Esophagus mucosa (tissue), 1 donor: ENCODE measurements around the gene HTT. TPM values are rescaled to one million over a fixed set of nuclear protein-coding genes. Genes with fewer than 3 reads are reported as not detected.

Source experiments
- ATAC-seq: fragments of 200-7000 bp; cut with Tn5 transposase; one replicate; pipeline ENCODE4 v1.9.1; 2020
- total RNA-seq: library from RNA; stranded (reverse); gene quantifications from one replicate; pipeline ENCODE4 v1.2.4, GENCODE V29; 2023
- donor health status: DM: yes; HTN: yes; CAD: no.

HTT gene
- total RNA-seq, 1 donor from 2014 or later = 39.6 TPM

- no peak for ATAC-seq
Observed at GRCh38 chr4:3252831-3253641, 178.6 kb downstream of the HTT start.

GRCh38 chr4:3253808-3254207, 179.3 kb downstream of the HTT start:
- no peak for ATAC-seq

- no peak for ATAC-seq
Observed at GRCh38 chr4:3254302-3255131, 180.0 kb downstream of the HTT start.

- no peak for ATAC-seq
Observed at GRCh38 chr4:3255611-3256186, 181.2 kb downstream of the HTT start.

DNA sequence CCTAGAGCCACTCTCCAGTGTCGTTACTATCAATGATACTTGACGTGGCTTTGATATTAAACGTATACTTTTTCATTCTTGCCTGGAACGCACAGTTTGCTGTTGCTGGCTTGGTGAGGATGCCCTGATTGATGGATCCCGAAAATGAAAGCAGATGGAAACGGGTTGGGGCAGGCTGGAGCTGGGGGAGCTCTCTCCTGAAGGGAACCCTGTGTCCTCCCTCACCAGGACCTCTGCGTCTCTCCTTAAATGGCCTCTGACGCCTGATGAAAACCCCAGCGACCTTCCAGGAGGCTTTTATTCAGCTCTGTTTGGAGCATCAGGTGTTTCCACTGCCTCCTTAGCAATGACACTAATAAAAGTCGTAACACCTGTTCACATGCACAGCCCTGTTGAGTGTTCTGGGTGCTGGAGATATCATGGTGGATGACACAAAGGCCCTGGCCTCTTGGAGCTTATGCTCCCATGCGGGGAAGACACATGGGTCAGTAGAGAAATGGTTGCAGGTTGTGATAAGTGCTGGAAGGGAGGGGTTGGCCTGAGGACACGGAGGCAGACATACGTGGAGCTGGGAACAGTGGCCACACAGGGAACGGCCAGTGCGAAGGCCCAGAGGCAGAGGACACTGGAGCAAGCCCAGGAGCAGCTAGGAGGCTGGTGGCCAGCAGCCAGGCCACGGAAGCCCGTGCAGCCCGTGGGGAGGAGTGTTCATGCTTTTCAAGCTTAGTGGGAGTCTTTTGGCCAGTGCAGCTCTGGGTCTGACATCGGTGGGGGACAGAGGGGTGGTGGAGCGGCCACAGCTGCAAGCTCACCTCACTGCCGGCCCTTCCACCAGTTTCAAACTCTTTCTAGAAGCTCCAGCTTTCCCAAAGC, 182.0 kb downstream of the HTT start:
- no peak for ATAC-seq

GRCh38 chr4:3257103-3257555, 182.6 kb downstream of the HTT start:
- ATAC-seq = peak; percentile 76

DNA sequence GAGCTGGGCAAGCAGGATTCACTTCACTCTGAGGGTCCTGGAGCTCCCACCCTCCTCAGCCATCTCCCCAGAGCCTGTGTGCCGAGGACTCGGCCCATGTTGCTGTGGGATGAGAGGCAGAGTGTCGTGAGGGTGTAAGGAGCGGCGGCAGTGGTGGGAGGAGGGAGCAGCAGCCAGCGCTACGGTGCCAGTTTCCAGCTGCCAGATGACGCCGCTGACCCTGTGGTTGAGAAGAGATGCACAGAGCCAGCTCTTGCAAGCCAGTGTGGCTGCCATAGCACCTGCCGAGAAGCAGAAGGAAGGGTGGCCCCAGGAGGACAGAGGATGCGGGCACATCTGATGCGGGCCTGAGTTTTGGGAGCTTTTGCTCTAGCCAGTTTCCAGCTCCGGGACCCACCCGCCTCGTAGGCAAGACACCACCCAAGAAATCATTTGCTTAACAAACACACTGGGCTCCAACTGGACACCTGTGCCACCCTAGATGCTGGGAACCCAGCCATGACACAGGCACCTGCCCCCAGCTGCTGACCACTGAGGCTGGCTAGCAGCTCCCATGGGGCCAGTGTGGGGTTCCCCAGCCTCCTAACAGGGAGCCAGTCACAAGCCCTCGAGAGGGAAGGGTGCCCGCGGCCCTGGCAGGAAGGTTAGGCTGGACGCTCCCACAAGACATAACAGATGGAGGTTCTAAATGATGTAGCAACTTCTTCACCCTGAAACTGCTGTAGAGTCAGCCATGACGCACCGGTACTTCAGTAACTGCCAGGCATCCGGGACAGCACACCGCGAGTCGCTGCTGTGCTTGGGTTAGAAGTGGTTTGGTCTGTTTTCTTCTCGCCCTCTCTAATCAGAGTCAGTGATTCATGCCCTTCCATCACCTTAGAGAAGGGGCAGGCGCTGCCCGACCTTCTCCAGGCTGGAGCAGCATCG, 183.3 kb downstream of the HTT start:
- ATAC-seq = peak; percentile 73

GRCh38 chr4:3261411-3262207, 187.1 kb downstream of the HTT start:
- ATAC-seq = no peak

DNA sequence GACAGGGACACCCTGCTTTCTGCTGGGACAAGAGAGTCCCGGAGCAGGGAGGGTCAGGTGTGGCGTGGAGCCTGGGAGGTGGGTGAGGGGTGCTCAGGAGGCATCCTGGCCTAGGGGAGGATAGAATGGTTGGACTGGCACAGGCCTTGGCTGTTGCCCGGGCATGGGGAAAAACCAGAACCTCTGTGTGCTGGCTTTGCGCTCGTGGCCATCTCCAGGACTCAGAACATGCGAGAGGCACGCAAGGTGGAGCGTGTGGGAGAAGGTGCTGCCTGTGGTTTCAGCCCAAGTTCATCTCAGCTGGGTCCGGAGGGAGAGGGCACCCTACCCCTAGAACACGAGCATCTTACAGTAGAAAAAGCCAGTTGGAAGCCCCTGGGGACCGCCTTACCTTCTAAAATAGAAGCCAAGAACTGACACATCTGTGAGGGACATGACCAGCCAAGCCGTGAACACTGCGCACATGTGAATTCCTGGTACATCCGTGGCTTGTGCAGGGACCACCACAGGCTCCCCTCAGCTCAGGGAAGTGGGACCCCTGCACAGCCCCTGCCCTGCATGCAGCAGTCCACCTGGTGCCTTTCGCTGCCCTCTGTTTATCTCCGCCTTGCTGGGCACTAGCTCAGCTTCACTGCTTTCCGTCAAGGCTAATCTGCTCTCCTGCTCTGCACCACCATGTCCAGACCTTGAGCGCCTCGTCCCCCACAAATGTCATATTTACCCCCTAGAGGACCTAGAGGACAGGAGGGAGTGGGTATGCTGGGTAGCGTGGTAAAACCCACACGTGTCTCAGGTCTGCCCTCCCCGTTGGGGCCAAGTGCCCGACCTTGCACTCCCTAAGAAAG, 187.9 kb downstream of the HTT start:
- no peak for ATAC-seq

- no peak for ATAC-seq
Observed at GRCh38 chr4:3263053-3263875, 188.8 kb downstream of the HTT start.

- ATAC-seq = no peak
Observed at GRCh38 chr4:3263876-3264193, 189.4 kb downstream of the HTT start.

- no peak for ATAC-seq
Observed at GRCh38 chr4:3266076-3266475, 191.6 kb downstream of the HTT start.

GRCh38 chr4:3267576-3268394, 193.3 kb downstream of the HTT start:
- no peak for ATAC-seq

DNA sequence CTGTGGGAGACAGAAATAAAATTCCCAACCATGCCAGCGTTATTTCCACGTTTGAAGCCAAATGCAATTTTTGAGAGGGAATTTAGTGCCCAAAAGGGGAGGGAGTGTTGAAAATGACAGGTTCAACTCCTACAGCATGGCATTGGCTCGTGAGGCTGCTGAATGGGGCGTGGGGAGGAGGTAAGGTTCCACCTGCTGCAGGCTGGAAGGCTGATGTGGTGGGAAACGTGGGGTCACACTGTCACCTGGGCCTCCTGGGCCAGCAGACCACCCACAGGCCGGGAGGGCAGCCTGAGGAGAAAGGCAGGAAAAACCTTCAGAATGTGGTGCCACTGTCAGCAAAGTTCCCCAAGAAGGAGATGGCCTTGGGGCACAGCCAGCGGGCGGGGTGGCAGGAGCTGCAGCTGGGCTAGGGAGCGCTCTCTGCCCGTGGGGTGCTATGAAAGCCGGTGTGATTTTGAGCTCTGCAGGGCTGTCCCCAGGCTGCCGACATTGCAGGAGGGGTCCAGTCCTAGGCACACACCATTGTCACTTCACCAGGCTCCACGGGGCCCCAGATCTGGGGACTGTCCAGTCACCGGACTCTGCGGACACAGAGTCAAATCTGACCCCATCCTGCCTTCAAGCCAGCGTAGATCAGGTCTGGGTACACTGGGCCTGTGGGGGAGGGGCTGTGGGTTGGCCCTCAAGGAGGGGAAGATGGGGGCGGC, 194.1 kb downstream of the HTT start:
- ATAC-seq = peak; percentile 11

DNA sequence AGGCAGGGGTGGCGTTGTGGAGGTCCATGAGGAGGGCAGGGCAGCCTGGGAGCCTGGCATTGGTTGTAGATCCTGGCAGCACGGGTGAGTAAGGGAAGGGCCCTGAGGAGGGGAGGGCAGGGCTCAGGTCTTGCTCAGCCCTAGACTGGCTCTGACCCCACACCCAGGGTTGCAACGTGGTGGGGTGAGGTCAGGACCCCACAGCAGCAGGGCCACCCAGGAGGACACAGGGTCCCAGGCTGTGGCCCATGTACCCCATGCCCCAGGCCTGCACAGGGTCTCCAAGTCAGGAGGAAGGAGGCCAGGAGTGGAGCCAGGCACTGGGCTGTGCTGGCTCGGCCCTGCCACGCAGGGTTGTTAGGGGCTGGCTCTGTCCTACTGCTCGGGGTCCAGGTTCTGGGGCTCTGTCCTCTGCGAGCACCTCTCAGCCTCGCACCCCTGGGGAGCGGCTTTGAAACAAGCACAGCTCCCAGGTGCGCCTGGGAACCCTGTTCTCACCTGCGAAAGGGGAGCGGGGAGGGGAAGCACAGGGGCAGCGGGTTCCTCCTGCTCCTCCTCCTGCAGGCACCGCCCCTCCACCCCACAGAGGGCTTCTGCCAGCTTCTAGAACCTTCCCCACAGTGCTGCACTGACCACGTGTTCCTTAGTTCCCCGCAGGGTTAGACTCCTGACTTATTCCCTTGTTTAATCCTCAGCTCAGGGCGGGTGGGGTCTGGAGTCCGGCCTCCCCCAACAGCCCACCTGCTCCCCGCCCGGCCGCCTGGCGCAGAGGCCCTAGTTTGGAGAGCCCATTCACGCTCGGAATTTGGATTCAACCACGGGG, 194.8 kb downstream of the HTT start:
- ATAC-seq = peak; percentile 29

DNA sequence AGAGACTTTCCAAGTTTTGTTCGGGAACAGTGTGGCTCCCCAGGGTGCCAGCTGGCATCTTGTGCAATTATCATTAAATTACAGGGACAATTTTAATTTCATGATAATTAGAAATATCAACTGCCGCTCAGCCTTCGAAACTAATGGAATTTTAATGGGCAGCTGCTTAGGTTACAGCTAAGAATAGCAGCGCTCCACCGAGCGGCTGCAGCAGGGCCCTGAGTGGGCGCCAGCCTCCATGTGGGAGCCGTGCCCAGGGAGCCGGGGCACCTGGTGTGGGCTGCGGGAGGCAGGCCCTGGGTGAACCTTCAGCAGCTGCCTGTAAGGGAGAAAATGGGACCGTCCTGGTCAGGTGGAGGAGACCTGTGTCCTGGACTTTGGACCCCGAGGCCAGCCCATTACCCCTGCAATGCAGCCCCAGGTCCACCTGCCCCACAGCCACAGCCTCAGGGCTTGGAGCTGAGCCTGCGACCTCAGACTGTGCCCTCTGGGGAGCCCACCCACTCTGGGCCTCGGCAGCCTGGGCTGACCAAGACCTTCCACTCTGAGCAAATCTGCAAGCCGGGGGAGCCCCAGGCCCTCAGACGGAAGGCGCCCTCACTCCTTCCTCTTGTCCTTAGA, 195.6 kb downstream of the HTT start:
- no peak for ATAC-seq
